Activated CD4-positive, alpha-beta T cell treated with anti-CD3 and anti-CD28 coated beads for 36 hours (primary cell): ENCODE results near the gene GOLGA6L25. TPM values are rescaled to one million over a fixed set of nuclear protein-coding genes. Genes with fewer than 3 reads are reported as not detected.
"Not testable (repeated sequence)": the region's sequence is repeated elsewhere in the genome, so short reads cannot be mapped to it uniquely, and the experiment has no call there.

Experiments
- ATAC-seq: fragments of 200-7000 bp; cut with Tn5 transposase; one replicate; pipeline ENCODE4 v1.10.0; 2021; ENCODE audit warnings: mild to moderate bottlenecking, moderate library complexity
- CTCF ChIA-PET: fragments of 350-600 bp; sonication (Branson Sonifier 250); formaldehyde crosslinking; loops from one replicate; lab custom pipeline; 2021; ENCODE audit warnings: antibody characterized with exemption; lab: Charles Lee
- POLR2A ChIA-PET: fragments of 350-600 bp; sonication (Branson Sonifier 250); formaldehyde crosslinking; loops from one replicate; lab custom pipeline; 2021; ENCODE audit warnings: antibody characterized with exemption, inconsistent platforms; lab: Charles Lee
- DNase-seq: peaks from one replicate; pipeline ENCODE4 v3.0.0-alpha.2; 2020
- H3K27ac Mint-ChIP-seq: one replicate; pipeline ENCODE4 v1.8.0; 2021; ENCODE audit warnings: mixed read lengths
- H3K27me3 Mint-ChIP-seq: one replicate; pipeline ENCODE4 v1.8.0; 2021; ENCODE audit warnings: mixed read lengths
- H3K36me3 Mint-ChIP-seq: one replicate; pipeline ENCODE4 v1.8.0; 2021; ENCODE audit warnings: low read depth, mixed read lengths
- H3K4me1 Mint-ChIP-seq: one replicate; pipeline ENCODE4 v1.8.0; 2021; ENCODE audit warnings: mixed read lengths
- H3K4me3 Mint-ChIP-seq: one replicate; pipeline ENCODE4 v1.8.0; 2021; ENCODE audit warnings: mild to moderate bottlenecking, moderate library complexity, mixed read lengths
- H3K9me3 Mint-ChIP-seq: one replicate; pipeline ENCODE4 v1.8.0; 2021; ENCODE audit warnings: low read depth, mixed read lengths
- intact Hi-C, 2 experiments: fragments of 100-400 bp; cut with DNase I in 1 of 2; cut with micrococcal nuclease in 1 of 2; formaldehyde crosslinking; loops; one replicate each; pipeline versions ENCODE4 v1.14.2 to v1.15.1; 2022 to 2024; cut with DNase I, micrococcal nuclease
- total RNA-seq, 2 experiments: library from RNA; stranded (reverse); gene quantifications; one replicate each; pipeline ENCODE4 v1.2.3, GENCODE V29; 2021

Gene GOLGA6L25
- total RNA-seq, 2 experiments from 2014 or later, result not detected

- H3K4me1 Mint-ChIP-seq, H3K27me3 Mint-ChIP-seq, POLR2A ChIA-PET, CTCF ChIA-PET, H3K36me3 Mint-ChIP-seq, H3K9me3 Mint-ChIP-seq, H3K4me3 Mint-ChIP-seq, DNase-seq, ATAC-seq, H3K27ac Mint-ChIP-seq, intact Hi-C loops: not testable (repeated sequence)
These were observed 44.8 kb downstream of the GOLGA6L25 start for GRCh38 chr15:28598209-28598608.

- H3K27ac Mint-ChIP-seq, intact Hi-C loops, H3K27me3 Mint-ChIP-seq, DNase-seq, ATAC-seq, H3K36me3 Mint-ChIP-seq, POLR2A ChIA-PET, H3K4me1 Mint-ChIP-seq, H3K9me3 Mint-ChIP-seq, CTCF ChIA-PET, H3K4me3 Mint-ChIP-seq: not testable (repeated sequence)
These were observed 48.8 kb downstream of the GOLGA6L25 start for GRCh38 chr15:28602152-28602551.

Other genes starting within 250 kb of the GOLGA6L25 start
- gene HERC2, start 231.4 kb upstream of the GOLGA6L25 start, total RNA-seq, result 10 to 100 TPM; 26.8 to 35.0 TPM
- gene GOLGA6L24, start 195.5 kb upstream of the GOLGA6L25 start, total RNA-seq, result not detected
- gene GOLGA8F, start 174.9 kb upstream of the GOLGA6L25 start, total RNA-seq, result not detected
- not detected for gene GOLGA8G, start 20.6 kb upstream of the GOLGA6L25 start, total RNA-seq
- gene GOLGA8M, start 158.9 kb downstream of the GOLGA6L25 start, total RNA-seq, result under 1 TPM; 0.35 to 0.75 TPM